Measurements from ENCODE around the gene STK26. TPM values are rescaled to one million over a fixed set of nuclear protein-coding genes. Genes with fewer than 3 reads are reported as not detected.

The STK26 gene
- total RNA-seq, 4 donors from 2014 or later, result 11.8 to 18.0 (median 16.0) TPM

DNA sequence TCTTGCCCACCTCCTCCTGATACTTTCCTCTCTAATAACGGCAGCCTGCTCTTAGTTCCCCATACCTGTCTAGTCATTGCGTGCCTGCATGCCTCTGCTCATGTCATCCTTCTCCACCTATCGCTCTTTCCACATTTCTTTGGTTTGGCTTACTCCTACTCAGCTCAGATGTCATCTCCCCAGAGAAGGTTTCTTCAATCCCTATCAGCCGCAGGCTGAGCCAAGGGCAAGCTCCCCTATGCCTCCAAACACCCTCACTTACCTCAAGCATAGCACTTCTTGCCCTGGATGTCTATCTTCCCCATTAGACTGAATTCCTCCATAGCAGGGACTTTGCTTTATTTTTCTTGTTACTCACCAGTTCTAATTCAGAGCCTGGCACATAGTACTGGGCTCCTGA, 78.1 kb downstream of the STK26 start:
- Histone ChIP-seq H3K36me3 (no peaks in the 10 kb centered on the region), H3K27me3 (no peaks in the 10 kb centered on the region), H3K4me1 (no peaks in the 10 kb centered on the region), H3K27ac (no peak overlapping the region), H3K4me3 (no peak overlapping the region), H3K9me3 (no peaks in the 10 kb centered on the region)
- no peak for ATAC-seq
- TF ChIP-seq POLR2A (IDR thresholded peaks at IDR 0.05), result no peak
- TF ChIP-seq EP300 (IDR thresholded peaks at IDR 0.05), result no peak
- TF ChIP-seq POLR2AphosphoS5 (IDR thresholded peaks at IDR 0.05), result no peak
- TF ChIP-seq, protein P1, sequence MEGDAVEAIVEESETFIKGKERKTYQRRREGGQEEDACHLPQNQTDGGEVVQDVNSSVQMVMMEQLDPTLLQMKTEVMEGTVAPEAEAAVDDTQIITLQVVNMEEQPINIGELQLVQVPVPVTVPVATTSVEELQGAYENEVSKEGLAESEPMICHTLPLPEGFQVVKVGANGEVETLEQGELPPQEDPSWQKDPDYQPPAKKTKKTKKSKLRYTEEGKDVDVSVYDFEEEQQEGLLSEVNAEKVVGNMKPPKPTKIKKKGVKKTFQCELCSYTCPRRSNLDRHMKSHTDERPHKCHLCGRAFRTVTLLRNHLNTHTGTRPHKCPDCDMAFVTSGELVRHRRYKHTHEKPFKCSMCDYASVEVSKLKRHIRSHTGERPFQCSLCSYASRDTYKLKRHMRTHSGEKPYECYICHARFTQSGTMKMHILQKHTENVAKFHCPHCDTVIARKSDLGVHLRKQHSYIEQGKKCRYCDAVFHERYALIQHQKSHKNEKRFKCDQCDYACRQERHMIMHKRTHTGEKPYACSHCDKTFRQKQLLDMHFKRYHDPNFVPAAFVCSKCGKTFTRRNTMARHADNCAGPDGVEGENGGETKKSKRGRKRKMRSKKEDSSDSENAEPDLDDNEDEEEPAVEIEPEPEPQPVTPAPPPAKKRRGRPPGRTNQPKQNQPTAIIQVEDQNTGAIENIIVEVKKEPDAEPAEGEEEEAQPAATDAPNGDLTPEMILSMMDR (IDR thresholded peaks at IDR 0.05), result no peak
- 62 to 89% methylated on average over 4 of the region's 4 CpGs for WGBS, 2 donors (ENCODE audit: low coverage in 1 of 2)

DNA sequence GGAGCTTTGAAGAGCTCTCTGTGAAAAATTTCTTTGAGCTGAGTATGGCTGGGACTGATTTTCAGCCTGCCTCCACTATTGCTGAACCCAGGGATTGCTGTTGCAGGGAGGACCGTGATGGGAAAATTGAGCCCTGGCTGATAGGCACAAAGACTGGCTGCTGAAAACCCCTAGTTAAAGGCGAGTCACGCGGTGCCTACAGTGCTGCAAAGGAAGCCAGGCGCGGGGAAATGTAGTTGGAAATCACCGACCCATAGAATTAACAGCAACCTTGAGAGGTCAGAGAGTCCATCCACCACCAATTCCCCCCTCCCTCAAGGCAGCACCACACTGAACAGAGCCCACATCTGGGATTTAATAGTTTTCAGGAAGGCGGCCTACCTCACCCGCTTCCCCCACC, 78.7 kb downstream of the STK26 start:
- no peak overlapping the region for H3K27ac ChIP-seq
- 20 to 40% methylated on average over 1 of the region's 9 CpGs for WGBS, 2 donors (ENCODE audit: low coverage in 1 of 2)

DNA sequence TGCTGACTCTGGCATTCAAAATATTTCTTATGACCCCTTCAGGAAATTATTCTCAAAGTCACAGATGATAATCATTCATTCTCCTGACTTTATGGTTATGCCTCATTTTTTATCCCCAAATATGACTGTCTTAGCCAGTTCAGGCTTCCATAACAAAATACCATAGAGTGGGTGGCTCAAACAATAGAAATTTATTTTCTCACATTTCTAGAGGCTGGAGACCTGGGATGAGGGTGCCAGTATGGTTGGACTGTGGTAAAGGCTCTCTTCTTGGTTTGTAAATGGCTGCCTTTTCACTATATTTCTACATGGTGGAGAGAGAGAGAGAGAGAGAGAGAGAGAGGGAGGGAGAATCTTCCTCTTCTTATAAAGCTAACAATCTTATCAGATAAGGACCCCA, 84.2 kb downstream of the STK26 start:
- no peaks in the 10 kb centered on the region for H3K36me3 ChIP-seq
- H3K4me1 ChIP-seq, result no peaks in the 10 kb centered on the region
- no peaks in the 10 kb centered on the region for H3K27me3 ChIP-seq
- ATAC-seq, result no peak
- H3K9me3 ChIP-seq, result no peaks in the 10 kb centered on the region
- H3K4me3 ChIP-seq, result no peak overlapping the region
- H3K27ac ChIP-seq, result no peak overlapping the region
- no peak for TF ChIP-seq POLR2A (IDR thresholded peaks at IDR 0.05)
- TF ChIP-seq, protein P1 (IDR thresholded peaks at IDR 0.05), result no peak
- TF ChIP-seq POLR2AphosphoS5 (IDR thresholded peaks at IDR 0.05), result no peak
- no peak for TF ChIP-seq EP300 (IDR thresholded peaks at IDR 0.05)

More for the DNA sequence above, 78.7 kb downstream of the STK26 start:
- Histone ChIP-seq H3K9me3 (no peaks in the 10 kb centered on the region), H3K27me3 (no peaks in the 10 kb centered on the region), H3K4me3 (no peak overlapping the region), H3K4me1 (no peaks in the 10 kb centered on the region), H3K36me3 (no peaks in the 10 kb centered on the region)
- ATAC-seq, result no peak
- TF ChIP-seq POLR2A (IDR thresholded peaks at IDR 0.05) (no peak), EP300 (IDR thresholded peaks at IDR 0.05) (no peak), POLR2AphosphoS5 (IDR thresholded peaks at IDR 0.05) (no peak)
- TF ChIP-seq, protein P1 (IDR thresholded peaks at IDR 0.05), result no peak

DNA sequence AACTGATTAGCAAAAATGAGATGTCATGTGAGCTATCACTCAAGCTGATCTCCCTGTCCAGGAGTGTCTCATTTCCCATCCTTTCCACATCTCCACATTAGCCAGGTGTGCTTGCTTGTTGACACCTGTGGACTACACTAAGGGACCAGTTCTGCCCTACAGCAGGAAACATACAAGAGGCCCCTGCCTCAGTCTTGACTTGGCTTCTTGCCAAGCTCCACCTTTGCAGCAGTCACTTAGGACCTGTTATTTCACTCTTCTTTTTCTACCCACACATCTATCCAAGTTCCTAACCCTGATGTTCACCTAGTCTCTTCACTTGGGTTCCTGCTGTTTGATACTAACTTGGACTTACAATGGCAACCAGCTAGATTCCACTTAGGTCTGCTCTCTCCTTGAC, 91.5 kb downstream of the STK26 start:
- H3K4me3 ChIP-seq, result no peak overlapping the region
- H3K4me1 ChIP-seq, result no peaks in the 10 kb centered on the region
- no peak overlapping the region for H3K27ac ChIP-seq
- no peaks in the 10 kb centered on the region for H3K27me3 ChIP-seq
- no peaks in the 10 kb centered on the region for H3K36me3 ChIP-seq
- TF ChIP-seq, protein P1 (IDR thresholded peaks at IDR 0.05), result no peak
- TF ChIP-seq EP300 (IDR thresholded peaks at IDR 0.05) (no peak), POLR2A (IDR thresholded peaks at IDR 0.05) (no peak), POLR2AphosphoS5 (IDR thresholded peaks at IDR 0.05) (no peak)
- ATAC-seq, result no peak
- no peaks in the 10 kb centered on the region for H3K9me3 ChIP-seq

DNA sequence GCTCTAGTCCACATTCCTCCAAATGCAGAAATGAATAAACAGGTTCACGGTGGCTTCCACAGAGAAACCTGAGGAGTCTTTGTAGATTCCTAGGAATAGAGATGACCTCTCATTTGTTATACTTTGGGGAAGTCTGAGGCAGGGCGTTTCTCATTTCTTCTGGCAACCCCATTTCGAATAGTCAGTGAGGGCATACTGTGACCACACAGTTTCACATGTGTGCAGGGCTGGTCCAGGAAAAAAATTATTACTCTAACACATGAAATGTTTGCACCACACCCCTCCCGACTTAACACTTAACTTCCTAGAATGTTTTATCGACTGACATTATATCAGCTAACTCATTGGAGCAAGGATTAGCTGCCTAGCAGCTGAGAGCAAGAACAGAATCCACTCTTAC, 92.7 kb downstream of the STK26 start:
- no peaks in the 10 kb centered on the region for H3K4me1 ChIP-seq
- WGBS, 2 donors (ENCODE audit: low coverage in 1 of 2), result 63 to 67% methylated on average over 2 to 3 of the region's 5 CpGs
- TF ChIP-seq POLR2A (IDR thresholded peaks at IDR 0.05), result no peak
- TF ChIP-seq, protein P1 (IDR thresholded peaks at IDR 0.05), result no peak
- H3K27ac ChIP-seq, result no peak overlapping the region
- H3K36me3 ChIP-seq, result no peaks in the 10 kb centered on the region
- no peak overlapping the region for H3K4me3 ChIP-seq
- ATAC-seq, result no peak
- H3K27me3 ChIP-seq, result no peaks in the 10 kb centered on the region
- no peaks in the 10 kb centered on the region for H3K9me3 ChIP-seq

Measured in gastroesophageal sphincter (tissue), 4 donors.